Activated effector memory CD4-positive, alpha-beta T cell treated with anti-CD3 and anti-CD28 coated beads, Interleukin-2, amount 50 U/mL, for 16 hours (primary cell): ENCODE data around the gene CCDC74B.
"Not testable (repeated sequence)": the region's sequence is repeated elsewhere in the genome, so short reads cannot be mapped to it uniquely, and the experiment has no call there.

ENCODE experiments used
- DNase-seq: peaks from one replicate; pipeline ENCODE4 v3.0.0-alpha.2; 2020

Gene CCDC74B

DNA sequence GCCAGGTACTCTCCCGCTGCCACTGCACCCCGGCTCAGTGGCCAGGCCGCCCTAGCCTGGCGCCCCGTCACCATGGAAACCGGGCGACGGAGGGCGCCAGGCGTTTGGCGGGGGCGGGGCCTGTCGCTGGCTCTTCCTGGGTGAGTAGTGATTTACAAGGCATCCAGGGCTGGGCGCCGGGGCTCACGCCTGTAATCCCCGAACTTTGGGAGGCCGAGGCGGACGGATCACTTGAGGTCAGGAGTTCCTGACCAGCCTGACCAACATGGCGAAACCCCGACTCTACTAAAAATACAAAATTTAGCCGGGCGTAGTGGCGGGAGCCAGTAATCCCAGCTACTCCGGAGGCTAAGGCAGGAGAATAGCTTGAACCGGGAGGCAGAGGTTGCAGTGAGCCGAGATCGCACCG lies at the start of gene CCDC74B:
CCDC74B (minus strand) TSS at position 107 of the 409 bp plus-strand sequence. CDS start 116 bp downstream, outside the sequence.
- peak; percentile 84 for DNase-seq

- not testable (repeated sequence) for DNase-seq
Measured at GRCh38 chr2:130193824-130194223, 48.9 kb upstream of the CCDC74B start.

DNA sequence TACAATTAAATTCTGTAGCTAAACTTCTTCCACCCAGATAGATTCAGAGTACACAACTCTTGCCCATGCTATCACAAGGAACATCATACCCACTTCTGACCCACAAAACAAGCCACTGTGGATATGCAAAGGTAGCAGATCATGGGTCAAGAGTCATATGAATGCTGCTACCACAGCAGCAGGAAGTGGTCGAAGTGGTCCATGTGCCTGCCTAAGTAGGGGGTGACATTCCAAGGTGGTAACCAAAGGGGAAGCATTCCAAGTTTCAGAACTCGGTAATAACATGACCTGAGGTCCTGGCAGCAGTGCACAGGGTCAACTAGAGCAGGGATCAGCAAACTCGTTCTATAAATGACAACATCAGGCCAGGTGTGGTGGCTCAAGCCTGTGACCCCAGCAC lies 47.5 kb upstream of the CCDC74B start:
- not testable (repeated sequence) for DNase-seq

DNA sequence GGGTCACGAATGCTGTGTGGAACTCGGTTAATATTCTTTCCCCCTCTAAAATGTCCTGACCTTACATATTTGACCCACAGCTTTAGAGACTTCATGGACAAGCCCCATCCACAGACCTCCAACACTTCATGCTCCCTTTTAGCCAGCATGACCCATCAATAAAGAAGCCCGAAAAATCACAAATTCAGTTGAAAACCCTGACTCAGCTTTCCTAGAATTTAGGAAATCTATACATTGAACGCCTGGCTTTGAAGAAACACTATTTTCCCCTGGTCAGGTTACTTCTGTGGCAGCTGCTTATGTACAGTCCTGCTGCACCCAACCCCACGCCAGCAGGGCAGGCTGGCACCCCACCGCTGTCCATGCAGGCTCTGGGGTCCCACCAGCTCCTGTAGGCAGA lies 46.4 kb upstream of the CCDC74B start:
- DNase-seq, result peak; percentile 43

- DNase-seq, result peak; percentile 57
Measured at GRCh38 chr2:130190237-130190636, 45.3 kb upstream of the CCDC74B start.

DNA sequence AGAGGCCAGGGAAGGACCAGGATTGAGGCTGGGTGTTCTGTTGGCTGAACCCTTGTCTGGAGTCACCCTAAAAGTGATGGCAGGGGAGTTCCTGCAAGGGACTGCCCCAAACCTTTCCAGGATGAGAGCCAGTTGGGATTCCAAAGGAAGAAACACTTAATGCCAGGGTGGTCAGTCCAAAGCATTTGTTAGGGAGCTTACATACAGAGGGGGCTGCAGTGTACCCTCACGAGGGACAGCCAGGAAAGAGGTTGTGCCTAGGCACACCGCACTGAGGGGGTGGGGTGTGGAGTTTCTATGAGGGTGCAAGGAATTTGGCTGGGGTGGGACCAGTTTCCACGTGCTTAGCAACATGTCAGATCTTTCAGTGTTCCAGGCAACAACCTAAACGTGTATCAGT lies 44.0 kb upstream of the CCDC74B start:
- peak; percentile 5 for DNase-seq

DNA sequence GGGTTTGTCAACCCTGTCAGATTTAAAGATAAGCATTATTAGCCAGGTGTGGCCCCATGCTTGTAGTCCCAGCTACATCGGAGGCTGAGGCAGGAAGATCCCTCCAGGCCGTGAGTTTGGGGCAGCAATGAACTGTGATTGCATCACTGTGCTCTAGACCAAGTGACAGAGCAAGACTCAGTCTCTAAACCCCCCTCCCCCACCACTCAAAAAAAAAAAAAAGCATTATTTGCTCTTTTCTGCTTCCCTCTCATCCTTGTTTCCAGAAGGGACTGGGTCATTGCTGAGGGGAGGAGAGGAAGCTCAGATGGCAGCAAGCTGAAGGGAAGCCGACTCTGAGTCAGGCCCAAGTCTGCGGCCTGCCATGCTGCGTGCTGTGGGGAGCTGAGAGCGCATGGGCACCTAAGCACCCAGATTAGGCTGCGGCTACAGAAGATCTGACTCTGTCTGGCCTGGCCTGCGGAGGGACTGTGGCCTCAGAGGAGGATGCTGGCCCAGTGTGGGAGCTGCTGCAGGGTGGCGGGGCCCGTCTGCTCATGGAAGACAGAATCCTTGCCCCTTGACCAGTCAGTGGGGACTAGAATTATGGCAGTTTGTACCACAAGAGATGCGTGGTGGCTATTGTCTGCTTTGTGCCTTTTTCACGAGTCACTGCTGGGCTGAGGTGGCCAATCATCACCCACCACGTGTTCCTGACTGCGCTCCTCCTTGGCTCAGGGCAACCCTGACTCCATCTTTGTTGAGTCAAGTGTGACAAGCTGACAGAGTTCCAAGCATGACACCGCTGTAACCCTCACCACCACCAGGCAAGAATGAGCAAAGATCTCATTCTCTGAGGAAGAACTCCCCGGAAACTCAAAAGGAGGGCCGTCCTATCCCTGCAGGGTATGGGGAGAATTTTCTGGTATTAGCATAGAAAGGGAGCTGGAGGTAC lies 43.2 kb upstream of the CCDC74B start:
- DNase-seq, result peak; percentile 47

- peak; percentile 37 for DNase-seq
Measured at GRCh38 chr2:130187268-130187667, 42.4 kb upstream of the CCDC74B start.

DNA sequence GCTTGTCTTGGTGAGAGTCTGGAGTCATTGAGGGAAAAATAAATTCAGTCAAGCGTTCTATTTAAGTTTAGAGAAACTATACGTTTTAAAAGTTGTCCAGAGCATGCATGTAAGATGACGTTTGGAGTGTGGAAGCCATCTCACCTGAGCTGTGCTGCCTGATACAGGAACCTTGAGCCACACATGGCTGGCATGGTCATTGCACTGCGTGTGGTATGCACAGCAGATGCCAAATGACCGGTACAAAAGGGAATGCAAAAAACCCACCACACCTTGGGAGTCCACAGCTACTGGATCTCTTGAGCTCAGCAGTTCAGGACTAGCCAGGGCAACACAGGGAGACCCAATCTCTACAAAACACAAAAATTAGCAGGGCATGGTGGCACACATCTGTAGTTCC lies 41.5 kb upstream of the CCDC74B start:
- peak; percentile 49 for DNase-seq

DNA sequence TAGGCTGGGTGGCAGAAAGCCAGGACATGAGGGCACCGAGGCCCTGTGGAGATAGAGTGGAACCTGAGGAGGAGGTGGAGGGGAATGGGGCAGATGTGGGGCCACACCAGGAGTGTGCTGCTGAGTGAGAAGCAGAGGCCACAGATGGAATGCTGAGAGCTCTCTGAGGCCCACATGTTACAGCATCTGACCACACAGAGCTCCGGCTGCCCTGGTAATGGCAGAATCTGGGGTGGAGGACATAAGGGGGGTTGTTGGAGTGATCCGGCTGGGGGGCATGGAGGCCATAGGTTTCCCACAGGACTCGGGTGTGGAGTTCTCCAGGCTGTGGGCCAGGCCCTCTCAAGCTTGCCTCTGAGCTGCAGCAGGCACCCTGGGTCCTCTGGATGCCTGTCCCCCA lies 41.0 kb upstream of the CCDC74B start:
- peak; percentile 60 for DNase-seq

GRCh38 chr2:130185436-130185835 lies 40.5 kb upstream of the CCDC74B start:
- DNase-seq, result no peak

- peak; percentile 61 for DNase-seq
Measured at GRCh38 chr2:130183512-130184373, 38.8 kb upstream of the CCDC74B start.

DNA sequence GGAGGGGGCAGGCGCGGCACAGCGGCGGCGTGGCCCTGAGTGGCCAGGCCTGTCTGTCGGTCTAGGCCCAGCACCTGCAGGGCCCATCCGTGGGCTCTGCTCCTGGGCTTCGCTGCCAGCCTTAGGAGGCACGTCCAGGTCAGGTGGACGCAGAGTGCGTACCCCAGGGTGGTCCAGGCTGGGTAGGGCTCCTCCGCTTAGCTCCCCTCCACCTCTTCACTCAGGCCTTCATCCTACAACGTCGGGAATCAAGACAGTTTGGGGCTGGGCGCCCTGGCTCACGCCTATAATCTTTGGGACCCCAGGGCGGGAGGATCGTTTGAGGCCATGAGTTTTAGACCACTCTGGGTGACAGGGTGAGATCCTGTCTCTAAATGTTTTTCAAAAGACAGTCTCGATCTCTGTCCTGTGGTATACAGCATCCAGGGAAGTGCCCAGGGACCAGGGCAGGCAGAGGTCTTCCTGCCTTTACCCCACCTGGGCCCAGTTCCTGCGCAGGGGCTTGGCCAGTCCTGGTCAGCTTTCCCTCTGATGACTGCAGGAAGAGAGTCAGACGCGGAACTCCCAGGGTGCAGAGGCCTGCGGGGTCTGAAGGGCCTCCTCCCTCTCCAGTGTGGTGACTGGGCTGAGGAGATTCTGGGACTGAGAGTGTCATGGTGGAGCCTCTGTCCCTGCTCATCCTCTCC lies 38.1 kb upstream of the CCDC74B start:
- DNase-seq, result peak; percentile 62

GRCh38 chr2:130181880-130182682 lies 37.2 kb upstream of the CCDC74B start, which contains the start of gene MZT2B:
TSS of gene MZT2B (plus strand) at chr2:130182262. CDS start at chr2:130182283, 21 bp downstream.
- DNase-seq, result peak; percentile 97

- peak; percentile 99 for DNase-seq
Measured at GRCh38 chr2:130181325-130181879, 36.5 kb upstream of the CCDC74B start, which contains the start of gene SMPD4. TSS of gene SMPD4 (minus strand) at chr2:130181602. CDS start at chr2:130176592, 5,010 bp downstream.

DNA sequence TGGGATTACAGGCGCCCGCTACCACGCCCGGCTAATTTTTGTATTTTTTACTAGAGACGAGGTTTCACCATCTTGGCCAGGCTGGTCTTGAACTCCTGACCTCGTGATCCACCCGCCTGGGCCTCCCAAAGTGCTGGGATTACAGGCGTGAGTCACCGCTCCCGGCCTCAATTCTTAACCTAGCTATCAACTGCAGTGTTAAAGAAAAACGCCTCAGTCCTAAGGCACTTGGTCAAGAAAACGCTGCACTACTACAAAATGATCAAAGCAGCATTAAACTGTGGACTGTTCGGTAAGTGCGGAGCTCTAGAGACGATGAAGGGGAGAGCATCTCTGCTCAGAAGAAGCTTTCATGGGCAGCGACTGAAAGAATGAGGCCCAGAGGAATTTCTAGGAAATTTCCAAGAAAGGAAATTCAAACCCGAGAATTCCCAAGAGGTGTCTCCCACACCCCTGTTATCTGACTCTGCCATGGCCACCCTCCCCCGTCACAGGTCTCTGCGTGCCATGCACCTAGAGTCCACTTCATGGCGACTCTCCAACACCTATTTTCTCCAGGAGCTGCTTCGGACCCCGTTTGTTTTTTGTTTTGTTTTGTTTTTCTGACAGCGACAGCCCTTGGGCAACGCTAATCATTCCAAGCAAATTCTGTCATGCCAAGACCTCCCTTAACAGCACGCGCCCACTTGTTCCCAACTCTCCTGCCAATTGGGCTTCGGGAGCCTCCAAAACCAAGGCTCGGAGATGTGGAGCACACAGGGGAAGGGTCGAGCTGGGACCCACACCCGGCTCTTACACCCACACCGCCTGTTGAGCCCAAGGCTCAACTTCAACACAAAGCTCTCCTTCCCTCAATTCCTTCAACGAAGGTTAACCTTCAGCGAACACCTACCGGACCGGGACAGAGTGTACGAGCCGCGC lies 35.8 kb upstream of the CCDC74B start:
- DNase-seq, result peak; percentile 56

GRCh38 chr2:130174866-130175265 lies 30.0 kb upstream of the CCDC74B start:
- DNase-seq, result not testable (repeated sequence)

DNA sequence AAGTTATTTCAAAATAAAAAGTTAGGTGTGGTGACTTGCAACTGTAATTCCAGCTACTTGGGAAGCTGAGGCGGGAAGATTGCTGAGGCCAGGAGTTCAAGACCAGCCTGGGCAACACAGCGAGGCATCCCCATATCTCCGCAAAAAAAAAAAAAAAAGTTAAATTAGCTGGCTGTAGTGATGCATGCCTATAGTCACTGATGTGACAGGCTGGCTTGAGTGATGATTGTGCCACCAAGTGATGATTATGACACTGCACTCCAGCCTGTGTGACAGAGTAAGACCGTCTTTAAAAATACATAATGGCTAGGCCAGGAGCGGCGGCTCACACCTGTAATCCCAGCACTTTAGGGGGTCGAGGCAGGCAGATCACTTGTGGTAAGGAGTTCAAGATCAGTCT lies 25.0 kb upstream of the CCDC74B start:
- DNase-seq, result no peak

- DNase-seq, result not testable (repeated sequence)
Measured at GRCh38 chr2:130169163-130169562, 24.3 kb upstream of the CCDC74B start.

GRCh38 chr2:130166611-130167010 lies 21.7 kb upstream of the CCDC74B start:
- not testable (repeated sequence) for DNase-seq
